CD4-positive, alpha-beta T cell treated with Interleukin-4 for 4 hours (primary cell): ENCODE results near the gene RNF187.

Experiments
- DNase-seq: peaks from one replicate; pipeline ENCODE4 v3.0.0-alpha.2; 2020

RNF187 gene

GRCh38 chr1:228487336-228488124, at the start of gene RNF187:
Gene RNF187, plus strand, starts transcription at chr1:228487382.
- DNase-seq: peak; percentile 73

- no peak for DNase-seq
Measured at GRCh38 chr1:228437424-228437962, 49.7 kb upstream of the RNF187 start.

GRCh38 chr1:228438266-228438665, 48.9 kb upstream of the RNF187 start:
- DNase-seq: no peak

- no peak for DNase-seq
Measured at GRCh38 chr1:228440761-228441500, 46.3 kb upstream of the RNF187 start.

GRCh38 chr1:228443395-228443794, 43.8 kb upstream of the RNF187 start:
- no peak for DNase-seq

- no peak for DNase-seq
Measured at GRCh38 chr1:228445490-228445842, 41.7 kb upstream of the RNF187 start.

GRCh38 chr1:228445843-228446650, 41.1 kb upstream of the RNF187 start:
- no peak for DNase-seq

GRCh38 chr1:228446852-228447251, 40.3 kb upstream of the RNF187 start:
- no peak for DNase-seq

- DNase-seq: no peak
Measured at GRCh38 chr1:228448372-228448771, 38.8 kb upstream of the RNF187 start.

GRCh38 chr1:228450200-228450599, 37.0 kb upstream of the RNF187 start:
- no peak for DNase-seq

- no peak for DNase-seq
Measured at GRCh38 chr1:228452194-228453021, 34.8 kb upstream of the RNF187 start.

- DNase-seq: no peak
Measured at GRCh38 chr1:228453022-228453560, 34.1 kb upstream of the RNF187 start.

GRCh38 chr1:228453614-228454013, 33.6 kb upstream of the RNF187 start:
- DNase-seq: no peak

- no peak for DNase-seq
Measured at GRCh38 chr1:228454238-228454637, 32.9 kb upstream of the RNF187 start.

GRCh38 chr1:228455715-228456114, 31.5 kb upstream of the RNF187 start:
- no peak for DNase-seq

GRCh38 chr1:228456252-228457016, 30.7 kb upstream of the RNF187 start:
- no peak for DNase-seq

- DNase-seq: no peak
Measured at GRCh38 chr1:228457017-228457395, 30.2 kb upstream of the RNF187 start.

- DNase-seq: peak; percentile 98
Measured at GRCh38 chr1:228457396-228458176, 29.6 kb upstream of the RNF187 start.

- peak; percentile 53 for DNase-seq
Measured at GRCh38 chr1:228459091-228459993, 27.8 kb upstream of the RNF187 start.
